ENCODE results near the gene POC1A. TPM values are rescaled to one million over a fixed set of nuclear protein-coding genes. Genes with fewer than 3 reads are reported as not detected.

The POC1A gene
- total and polyA plus RNA-seq, 2 of the 4 experiments (the other 2 are of a cell fraction), result 10.6 to 11.5 TPM

DNA sequence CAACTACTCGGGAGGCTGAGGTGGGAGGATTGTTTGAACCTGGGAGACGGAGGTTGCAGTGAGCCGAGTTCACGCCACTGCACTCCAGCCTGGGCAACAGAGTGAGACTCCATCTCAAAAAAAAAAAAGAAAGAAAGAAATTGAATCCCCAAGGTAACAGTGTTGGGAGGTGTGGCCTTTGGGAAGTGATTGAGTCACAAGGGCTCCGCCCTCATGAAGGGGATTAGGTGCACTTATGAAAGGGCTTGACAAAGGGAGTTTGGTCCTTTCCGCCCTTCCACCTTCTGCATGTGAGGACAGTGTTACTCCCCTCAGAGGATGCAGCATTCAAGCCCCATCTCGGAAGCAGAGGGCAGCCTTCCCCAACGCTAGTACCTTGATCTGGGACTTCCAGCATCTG, 21.3 kb downstream of the POC1A start:
- H2AK5ac ChIP-seq (ENCODE audit: low read depth, low read length), result no peak overlapping the region
- in situ Hi-C loops (cut with MboI; ENCODE audit: low sequenced_read_pairs), result no loop called here
- H3K14ac ChIP-seq (replicated peaks; ENCODE audit: low read depth, low read length), result no peak overlapping the region
- H3K9me1 ChIP-seq (ENCODE audit: insufficient read depth, low read length), result no peaks in the 10 kb centered on the region
- BruUV-seq (replicated peaks), result no TSS peak
- H2AK9ac ChIP-seq (replicated peaks; ENCODE audit: low read depth, low read length, poor library complexity), result no peak overlapping the region
- H3K56ac ChIP-seq (ENCODE audit: extremely low read depth, insufficient read depth, low read length), result no peak overlapping the region
- no peak overlapping the region for H3K4ac ChIP-seq (ENCODE audit: low read depth, low read length)
- no peak overlapping the region for H3K9ac ChIP-seq (ENCODE audit: low read depth, low read length)
- H2BK20ac ChIP-seq (ENCODE audit: low read depth, low read length), result no peak overlapping the region
- H4K20me1 ChIP-seq (ENCODE audit: insufficient read depth, low read length), result no peaks in the 10 kb centered on the region
- no peak overlapping the region for H2AFZ ChIP-seq (replicated peaks; ENCODE audit: low read length, poor library complexity)
- H4K8ac ChIP-seq (ENCODE audit: low read depth in 2 of 2, low read length in 2 of 2), result no peak overlapping the region
- H3K4me3 ChIP-seq (ENCODE audit: insufficient read depth, low read depth, low read length), result no peak overlapping the region
- H4K5ac ChIP-seq (ENCODE audit: low read depth, low read length), result no peak overlapping the region
- ATAC-seq (ENCODE audit: low read depth), result no peak
- H3K4me1 ChIP-seq (ENCODE audit: control insufficient read depth, insufficient read depth, low read length), result peaks cover 5% of the 10 kb centered on the region; the same call in 1 of the 2 replicates
- no peak overlapping the region for H4K91ac ChIP-seq (ENCODE audit: insufficient read depth, low read depth, low read length)
- H3K4me2 ChIP-seq (ENCODE audit: low read depth, low read length), result no peak overlapping the region
- H2BK5ac ChIP-seq (ENCODE audit: low read depth, low read length, poor library complexity, severe bottlenecking), result no peak overlapping the region
- peaks cover 7 to 11% of the 10 kb centered on the region in 2 experiments; a peak in 3 of 4 replicates for H3K79me1 ChIP-seq (ENCODE audit: low read depth in 1 of 2, low read length in 2 of 2)
- H3K9me3 ChIP-seq (ENCODE audit: control insufficient read depth, insufficient read depth, low read length), result no peaks in the 10 kb centered on the region
- intact Hi-C loops (cut with micrococcal nuclease), result no loop called here
- no peak overlapping the region for H3K18ac ChIP-seq (ENCODE audit: low read depth, low read length)
- POLR2A ChIA-PET (ENCODE audit: unreplicated experiment), result no interaction called here
- dilution Hi-C loops (cut with HindIII; ENCODE audit: low sequenced_read_pairs, unreplicated experiment), result no loop called here
- no peak for TF ChIP-seq MAFK (IDR thresholded peaks at IDR 0.05; ENCODE audit: low read depth, low read length)
- no peak for TF ChIP-seq NFE2L2 (IDR thresholded peaks at IDR 0.05; ENCODE audit: low read depth, low read length)
- TF ChIP-seq RCOR1 (IDR thresholded peaks at IDR 0.05; ENCODE audit: insufficient replicate concordance, low read length), result no peak
- no peak for TF ChIP-seq RAD21 (IDR thresholded peaks at IDR 0.05; ENCODE audit: low read length)
- TF ChIP-seq SMC3 (IDR thresholded peaks at IDR 0.05; ENCODE audit: low read depth, low read length), result no peak
- TF ChIP-seq FOS (IDR thresholded peaks at IDR 0.05; ENCODE audit: low read depth, low read length), result no peak
- TF ChIP-seq, protein P1, sequence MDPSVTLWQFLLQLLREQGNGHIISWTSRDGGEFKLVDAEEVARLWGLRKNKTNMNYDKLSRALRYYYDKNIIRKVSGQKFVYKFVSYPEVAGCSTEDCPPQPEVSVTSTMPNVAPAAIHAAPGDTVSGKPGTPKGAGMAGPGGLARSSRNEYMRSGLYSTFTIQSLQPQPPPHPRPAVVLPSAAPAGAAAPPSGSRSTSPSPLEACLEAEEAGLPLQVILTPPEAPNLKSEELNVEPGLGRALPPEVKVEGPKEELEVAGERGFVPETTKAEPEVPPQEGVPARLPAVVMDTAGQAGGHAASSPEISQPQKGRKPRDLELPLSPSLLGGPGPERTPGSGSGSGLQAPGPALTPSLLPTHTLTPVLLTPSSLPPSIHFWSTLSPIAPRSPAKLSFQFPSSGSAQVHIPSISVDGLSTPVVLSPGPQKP (IDR thresholded peaks at IDR 0.05; ENCODE audit: borderline replicate concordance, low read depth, low read length), result no peak
- no peak for TF ChIP-seq BHLHE40 (IDR thresholded peaks at IDR 0.05; ENCODE audit: low read depth, low read length)
- TF ChIP-seq MXI1 (IDR thresholded peaks at IDR 0.05; ENCODE audit: borderline replicate concordance, low read depth, low read length), result no peak
- TF ChIP-seq POLR2A (IDR thresholded peaks at IDR 0.05; ENCODE audit: low read depth, low read length), result no peak
- TF ChIP-seq, protein P2, sequence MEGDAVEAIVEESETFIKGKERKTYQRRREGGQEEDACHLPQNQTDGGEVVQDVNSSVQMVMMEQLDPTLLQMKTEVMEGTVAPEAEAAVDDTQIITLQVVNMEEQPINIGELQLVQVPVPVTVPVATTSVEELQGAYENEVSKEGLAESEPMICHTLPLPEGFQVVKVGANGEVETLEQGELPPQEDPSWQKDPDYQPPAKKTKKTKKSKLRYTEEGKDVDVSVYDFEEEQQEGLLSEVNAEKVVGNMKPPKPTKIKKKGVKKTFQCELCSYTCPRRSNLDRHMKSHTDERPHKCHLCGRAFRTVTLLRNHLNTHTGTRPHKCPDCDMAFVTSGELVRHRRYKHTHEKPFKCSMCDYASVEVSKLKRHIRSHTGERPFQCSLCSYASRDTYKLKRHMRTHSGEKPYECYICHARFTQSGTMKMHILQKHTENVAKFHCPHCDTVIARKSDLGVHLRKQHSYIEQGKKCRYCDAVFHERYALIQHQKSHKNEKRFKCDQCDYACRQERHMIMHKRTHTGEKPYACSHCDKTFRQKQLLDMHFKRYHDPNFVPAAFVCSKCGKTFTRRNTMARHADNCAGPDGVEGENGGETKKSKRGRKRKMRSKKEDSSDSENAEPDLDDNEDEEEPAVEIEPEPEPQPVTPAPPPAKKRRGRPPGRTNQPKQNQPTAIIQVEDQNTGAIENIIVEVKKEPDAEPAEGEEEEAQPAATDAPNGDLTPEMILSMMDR (conservative IDR thresholded peaks at IDR 0.05; ENCODE audit: low read depth, low read length), result no peak
- no peak for TF ChIP-seq CEBPB (IDR thresholded peaks at IDR 0.05; ENCODE audit: low read depth, low read length)
- TF ChIP-seq RFX5 (IDR thresholded peaks at IDR 0.05; ENCODE audit: low read depth, low read length), result no peak
- TF ChIP-seq, protein P3, sequence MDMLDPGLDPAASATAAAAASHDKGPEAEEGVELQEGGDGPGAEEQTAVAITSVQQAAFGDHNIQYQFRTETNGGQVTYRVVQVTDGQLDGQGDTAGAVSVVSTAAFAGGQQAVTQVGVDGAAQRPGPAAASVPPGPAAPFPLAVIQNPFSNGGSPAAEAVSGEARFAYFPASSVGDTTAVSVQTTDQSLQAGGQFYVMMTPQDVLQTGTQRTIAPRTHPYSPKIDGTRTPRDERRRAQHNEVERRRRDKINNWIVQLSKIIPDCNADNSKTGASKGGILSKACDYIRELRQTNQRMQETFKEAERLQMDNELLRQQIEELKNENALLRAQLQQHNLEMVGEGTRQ (IDR thresholded peaks at IDR 0.05; ENCODE audit: low read depth, low read length), result no peak
- TF ChIP-seq CHD1 (IDR thresholded peaks at IDR 0.05; ENCODE audit: low read depth, low read length), result no peak
- no peak for TF ChIP-seq MAZ (IDR thresholded peaks at IDR 0.05; ENCODE audit: borderline replicate concordance, low read depth, low read length)
- no peak overlapping the region for H2BK120ac ChIP-seq (ENCODE audit: low read depth, low read length)
- no peak overlapping the region for H3K23ac ChIP-seq (ENCODE audit: low read depth, low read length)
- no peak for DNase-seq
- H3K27me3 ChIP-seq (ENCODE audit: control insufficient read depth, insufficient read depth, low read length), result no peaks in the 10 kb centered on the region
- H3K36me3 ChIP-seq (ENCODE audit: control insufficient read depth, insufficient read depth, low read length), result no peaks in the 10 kb centered on the region; the same call in 1 of the 2 replicates
- WGBS, 2 experiments (ENCODE audit: extremely low coverage in 2 of 2, insufficient read length in 1 of 2), result 100% methylated on average over 2 of the region's 8 CpGs; no CpG with 5 or more reads in 1 of the 2 experiments
- no peak overlapping the region for H2BK15ac ChIP-seq (ENCODE audit: low read depth, low read length)
- CTCF ChIA-PET, result no interaction called here
- H3K27ac ChIP-seq (ENCODE audit: insufficient read depth, low read length), result no peak overlapping the region

Data from IMR-90 (cell line).